IPS-NIHi7 (cell line): Measurements from ENCODE around the gene KANSL1.
"Not testable (repeated sequence)": the region's sequence is repeated elsewhere in the genome, so short reads cannot be mapped to it uniquely, and the experiment has no call there.

Experiments
- DNase-seq: peaks from one replicate; pipeline ENCODE4 v3.0.0; 2012; ENCODE audit warnings: mixed read lengths; ENCODE audit errors: extremely low spot score

Gene KANSL1

DNA sequence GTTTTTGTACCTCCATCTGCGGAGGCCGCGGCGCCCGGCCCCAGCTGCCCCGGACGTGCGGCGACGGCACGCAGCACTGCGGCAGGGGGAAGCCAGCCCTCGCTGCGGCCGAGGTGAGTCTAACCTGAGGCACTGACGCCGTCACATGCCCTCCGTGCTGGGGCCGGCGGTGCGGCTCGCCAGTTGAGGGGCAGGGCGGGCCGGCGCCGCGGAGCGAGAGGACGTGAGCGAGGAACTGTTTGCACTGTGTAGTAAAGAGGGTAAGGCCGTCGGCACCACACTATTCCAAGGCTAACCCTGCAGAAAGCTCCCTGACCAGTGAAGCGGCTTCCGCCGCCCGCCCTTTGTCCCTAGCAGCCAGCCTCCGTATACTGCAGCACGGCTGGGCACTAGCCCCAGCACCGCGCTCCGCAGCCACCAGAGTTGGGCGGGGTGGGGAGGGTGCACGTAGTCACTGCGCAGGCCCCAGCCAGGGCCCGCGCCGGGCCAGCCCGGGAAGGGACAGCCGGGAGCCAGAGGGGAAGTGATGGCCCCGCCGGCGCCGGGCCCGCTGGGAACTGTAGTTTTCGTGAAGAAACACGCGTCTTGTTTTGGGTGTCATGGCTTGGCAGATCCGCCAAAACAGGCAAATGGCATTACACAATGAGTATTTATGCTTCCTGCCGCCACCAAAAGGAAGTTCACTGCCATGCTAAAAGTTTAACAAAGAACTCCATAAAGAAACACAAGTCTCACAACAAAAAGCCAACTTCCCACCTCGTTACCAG, 580 bp upstream of the KANSL1 start:
- peak; percentile 100 for DNase-seq

- peak; percentile 83 for DNase-seq
Measured at GRCh38 chr17:46192439-46193150, 634 bp downstream of the KANSL1 start.

- no peak for DNase-seq
Measured at GRCh38 chr17:46192189-46192438, 1.1 kb downstream of the KANSL1 start.

DNA sequence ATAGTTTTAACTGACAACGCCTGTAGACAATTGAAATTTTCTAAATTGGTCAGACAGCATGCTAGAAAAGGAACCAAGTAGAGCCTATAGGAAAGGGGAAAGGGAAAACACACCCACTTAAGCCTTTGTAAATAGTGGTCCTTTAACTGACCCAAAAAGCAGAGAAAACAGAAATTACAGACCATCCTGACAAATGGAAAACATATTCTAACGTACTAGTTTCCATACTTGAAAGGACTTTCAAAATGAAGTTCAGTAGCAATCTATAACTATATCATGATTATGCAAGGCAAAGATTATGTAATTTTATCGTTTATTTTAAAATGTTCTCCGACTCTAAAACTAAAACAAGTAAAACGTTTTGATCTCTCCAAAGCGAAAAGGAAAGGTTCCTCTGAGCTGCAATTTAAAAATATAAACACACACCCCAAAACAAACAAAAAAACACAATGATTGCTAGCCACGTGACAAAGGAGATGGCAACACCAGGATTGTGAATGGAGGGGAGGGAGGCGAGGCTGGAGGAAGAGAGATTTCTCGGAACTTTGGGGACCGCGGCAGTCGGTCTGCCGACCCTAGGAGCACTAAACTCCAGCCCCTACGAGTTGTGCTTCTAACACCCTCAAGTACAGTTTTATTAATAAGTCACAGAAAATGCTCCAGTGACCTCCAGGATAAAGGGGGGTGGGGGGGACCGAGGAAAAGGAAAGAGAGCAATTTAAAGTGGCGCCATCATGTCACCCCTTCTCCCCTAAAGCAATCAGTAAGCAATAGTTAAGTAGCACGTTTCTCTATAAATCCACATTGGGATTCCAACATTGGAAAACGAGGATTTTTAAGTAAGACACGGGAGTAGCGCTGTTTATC, 1.7 kb downstream of the KANSL1 start:
- peak; percentile 72 for DNase-seq

DNA sequence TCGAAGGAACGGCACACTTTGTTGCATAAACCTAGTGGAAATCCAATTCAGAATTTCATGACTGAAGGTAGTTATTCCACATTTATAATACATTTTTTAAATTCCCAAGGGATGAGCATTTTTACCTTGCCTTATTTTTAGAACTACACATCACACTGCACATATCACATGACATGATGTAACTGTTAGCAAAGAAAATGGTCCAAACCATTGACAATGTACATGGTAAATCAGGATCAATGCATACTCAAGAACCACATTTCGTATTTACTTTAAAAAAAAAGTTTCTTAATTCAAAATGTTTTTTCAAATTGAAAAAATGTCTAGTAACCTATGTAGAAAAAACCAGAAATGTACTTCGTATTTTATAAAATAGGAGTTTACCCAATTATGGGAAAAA, 2.5 kb downstream of the KANSL1 start:
- DNase-seq, result no peak

- DNase-seq, result peak; percentile 47
Measured at GRCh38 chr17:46186827-46187235, 6.4 kb downstream of the KANSL1 start.

- no peak for DNase-seq
Measured at GRCh38 chr17:46184696-46185095, 8.5 kb downstream of the KANSL1 start.

GRCh38 chr17:46183383-46183782, 9.8 kb downstream of the KANSL1 start:
- not testable (repeated sequence) for DNase-seq

DNA sequence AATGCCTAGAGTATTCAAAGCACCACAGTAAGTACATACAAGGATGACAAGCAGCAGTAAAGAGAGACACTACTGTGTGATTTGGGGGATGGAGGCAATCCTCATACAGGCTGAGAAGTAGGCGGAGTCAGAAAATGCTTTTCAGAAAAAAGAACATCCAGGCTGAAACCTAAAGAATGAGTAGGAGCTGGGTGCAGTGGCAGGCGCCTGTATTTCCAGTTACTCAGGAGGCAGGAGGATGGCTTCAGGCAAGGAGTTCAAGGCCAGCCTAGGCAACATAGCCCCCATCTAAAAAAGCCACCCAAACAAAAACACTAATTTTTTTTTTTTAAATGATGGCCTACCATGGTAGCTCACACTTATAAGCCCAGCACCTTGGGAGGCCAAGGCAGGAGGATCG, 10.3 kb downstream of the KANSL1 start:
- DNase-seq, result no peak

DNA sequence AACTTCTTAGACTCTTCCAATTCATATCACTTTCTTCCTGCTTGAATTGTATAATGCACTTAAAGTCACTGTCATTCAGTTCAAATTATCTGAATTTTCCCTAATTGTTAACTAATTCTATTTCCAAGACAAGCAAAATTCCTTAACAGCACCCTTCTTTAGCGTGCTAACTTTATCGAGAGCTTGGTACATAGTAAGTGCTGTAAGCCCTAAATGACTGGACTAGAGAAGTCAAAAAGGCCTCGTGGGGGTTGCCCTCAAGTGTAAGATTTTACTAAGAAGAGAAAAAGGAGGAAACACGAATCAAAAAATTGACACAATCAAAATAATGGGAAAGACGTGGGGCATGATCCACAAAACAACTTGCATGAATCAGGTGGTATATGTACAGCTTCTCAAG, 11.3 kb downstream of the KANSL1 start:
- DNase-seq, result no peak

DNA sequence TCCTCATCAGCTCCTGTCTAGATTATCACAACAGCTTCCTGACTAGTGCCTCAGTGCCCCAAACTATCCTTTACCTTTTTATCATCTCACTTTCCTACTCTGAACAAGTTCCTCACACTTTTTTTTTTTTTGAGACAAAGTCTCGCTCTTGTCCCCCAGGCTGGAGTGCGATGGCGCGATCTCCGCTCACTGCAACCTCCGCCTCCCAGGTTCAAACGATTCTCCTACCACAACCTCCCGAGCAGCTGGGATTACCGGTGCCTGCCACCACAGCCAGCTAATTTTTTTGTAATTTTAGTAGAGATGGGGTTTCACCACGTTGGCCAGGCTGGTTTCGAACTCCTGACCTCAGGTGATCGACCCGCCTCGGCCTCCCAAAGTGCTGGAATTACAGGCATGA, 11.9 kb downstream of the KANSL1 start:
- not testable (repeated sequence) for DNase-seq

- no peak for DNase-seq
Measured at GRCh38 chr17:46180892-46181274, 12.3 kb downstream of the KANSL1 start.

DNA sequence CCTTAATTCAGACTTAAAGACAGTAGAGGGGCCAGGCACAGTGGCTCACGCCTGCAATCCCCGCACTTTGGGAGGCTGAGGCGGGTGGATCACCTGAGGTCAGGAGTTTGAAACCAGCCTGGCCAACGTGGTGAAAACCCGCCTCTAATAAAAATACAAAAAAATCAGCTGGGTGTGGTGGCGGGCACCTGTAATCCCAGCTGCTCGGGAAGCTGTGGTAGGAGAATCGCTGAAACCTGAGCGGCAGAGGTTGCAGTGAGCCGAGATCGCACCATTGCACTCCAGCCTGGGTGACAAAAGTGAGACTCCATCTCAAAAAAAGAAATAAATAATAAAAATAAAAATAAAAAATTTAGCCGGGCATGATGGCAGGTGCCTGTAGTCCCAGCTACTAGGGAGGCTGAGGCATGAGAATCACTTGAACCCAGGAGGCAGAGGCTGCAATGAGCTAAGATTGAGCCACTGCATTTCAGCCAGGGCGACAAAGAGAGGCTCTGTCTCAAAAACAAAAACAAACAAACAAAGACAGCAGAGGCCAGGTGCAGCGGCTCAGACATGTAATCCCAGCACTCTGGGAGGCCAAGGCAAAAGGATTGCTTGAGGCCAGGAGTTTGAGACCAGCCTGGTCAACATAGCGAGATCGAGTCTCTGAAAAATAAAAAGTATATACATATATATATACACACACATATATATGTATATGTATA, 12.9 kb downstream of the KANSL1 start:
- DNase-seq, result not testable (repeated sequence)

- DNase-seq, result no peak
Measured at GRCh38 chr17:46179375-46179999, 13.7 kb downstream of the KANSL1 start.

DNA sequence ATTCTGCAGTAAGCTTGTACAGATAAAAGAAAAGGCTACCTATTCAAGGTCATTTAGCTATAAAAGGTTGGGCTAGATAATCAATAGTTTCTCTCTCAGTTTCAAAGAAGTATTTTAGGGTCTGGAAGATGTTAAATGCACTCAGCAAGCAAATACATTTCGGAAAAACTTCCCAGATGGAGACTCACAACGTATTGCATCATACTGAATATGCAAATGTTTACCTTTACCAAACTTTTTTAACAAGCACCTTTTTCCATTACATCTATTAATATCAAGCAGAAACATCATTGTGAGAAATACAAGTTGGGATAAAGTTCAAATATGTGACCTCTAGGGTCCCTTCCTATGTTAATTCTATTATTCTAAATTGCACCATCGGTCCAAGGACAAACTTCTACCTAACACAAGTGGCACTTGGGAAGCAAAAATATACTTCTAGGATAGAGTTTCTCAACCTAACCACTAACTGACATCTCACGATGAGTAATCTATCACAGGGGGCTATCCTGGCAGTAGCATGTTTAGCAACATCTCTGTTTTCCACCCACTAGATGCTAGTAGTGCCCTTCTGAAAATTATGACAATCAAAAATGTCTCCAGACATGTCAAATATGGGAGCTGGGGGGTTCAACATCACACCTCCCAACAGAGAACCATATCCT, 14.5 kb downstream of the KANSL1 start:
- no peak for DNase-seq

- no peak for DNase-seq
Measured at GRCh38 chr17:46176975-46177374, 16.3 kb downstream of the KANSL1 start.

DNA sequence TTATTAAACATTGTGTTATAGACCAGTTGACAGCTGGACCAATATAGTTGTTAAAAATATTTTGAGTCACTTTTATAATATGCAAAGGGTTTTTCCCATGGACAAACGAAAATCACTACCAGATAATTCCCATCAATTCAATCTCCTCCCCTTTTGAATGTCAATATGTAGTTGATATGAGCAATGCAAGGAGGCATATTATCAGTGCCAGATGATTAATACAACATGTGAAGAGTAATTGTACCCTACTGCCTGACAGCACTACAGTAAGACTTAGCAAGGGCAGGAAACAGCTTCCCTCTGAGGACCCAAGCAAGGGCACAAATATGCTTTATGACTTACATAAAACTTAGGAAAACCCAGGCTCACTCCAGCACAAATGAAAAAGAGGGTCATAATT, 17.3 kb downstream of the KANSL1 start:
- no peak for DNase-seq

DNA sequence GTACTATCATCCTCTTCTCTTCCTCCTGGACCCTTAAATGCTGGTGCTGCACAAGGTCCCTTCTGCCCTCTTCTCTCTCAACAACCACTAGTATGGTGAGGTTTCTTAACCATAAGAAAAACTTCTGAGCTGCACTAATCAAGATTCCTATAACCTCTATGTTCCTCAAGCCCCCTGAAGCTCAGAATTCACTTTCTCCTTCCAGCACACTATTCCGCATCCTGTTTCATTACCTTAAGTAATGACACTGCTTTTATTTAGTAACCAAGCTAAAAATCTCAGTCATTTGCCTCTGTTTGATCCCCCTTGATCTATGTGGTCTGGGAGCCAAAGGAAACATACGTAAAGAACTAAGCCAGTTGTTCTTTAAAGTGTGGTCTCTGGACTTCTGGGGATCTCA, 20.1 kb downstream of the KANSL1 start:
- DNase-seq, result no peak

GRCh38 chr17:46171939-46172338, 21.3 kb downstream of the KANSL1 start:
- no peak for DNase-seq

DNA sequence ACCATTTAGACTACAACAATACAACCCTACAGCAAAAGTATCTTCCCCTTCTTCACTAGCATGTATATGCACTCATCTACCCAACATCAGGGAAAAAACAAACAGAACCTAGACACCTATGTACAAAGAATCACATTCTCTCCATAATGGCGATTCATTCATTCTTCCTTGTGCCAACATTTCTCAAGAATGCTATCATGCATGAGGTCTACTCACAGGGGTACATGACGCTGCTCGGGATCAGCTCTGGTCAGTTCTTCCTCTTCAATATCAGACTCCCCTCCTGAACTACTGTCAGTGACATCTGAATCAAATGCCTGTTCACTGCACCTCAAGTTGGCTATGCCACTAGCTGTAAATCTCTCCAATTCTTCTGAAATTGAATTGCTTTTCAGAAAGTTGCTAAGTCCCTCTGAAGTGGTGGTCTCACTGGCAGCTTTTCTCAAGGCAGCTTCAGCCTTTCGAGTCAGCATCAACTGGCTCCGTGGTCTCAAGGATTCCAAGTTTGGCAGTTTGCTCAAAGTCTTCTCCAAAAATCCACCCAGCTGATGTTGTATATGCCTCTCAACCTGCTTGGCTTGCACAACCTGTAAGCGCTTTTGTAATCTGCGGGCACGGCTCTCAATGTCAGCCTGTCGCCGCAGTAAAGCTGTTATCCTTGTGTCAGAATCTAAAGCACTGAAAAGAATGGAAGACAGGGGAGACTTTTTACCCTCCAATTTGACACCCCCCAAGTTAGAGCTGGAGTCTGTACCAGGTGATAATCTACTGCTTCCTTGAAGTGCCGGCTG, 22.4 kb downstream of the KANSL1 start:
- no peak for DNase-seq
